ENCODE measurements around the gene SLC44A1. TPM values are rescaled to one million over a fixed set of nuclear protein-coding genes. Genes with fewer than 3 reads are reported as not detected.

SLC44A1 gene
- total RNA-seq, 6 donors from 2014 or later = 15.7 to 62.2 (median 44.6) TPM

DNA sequence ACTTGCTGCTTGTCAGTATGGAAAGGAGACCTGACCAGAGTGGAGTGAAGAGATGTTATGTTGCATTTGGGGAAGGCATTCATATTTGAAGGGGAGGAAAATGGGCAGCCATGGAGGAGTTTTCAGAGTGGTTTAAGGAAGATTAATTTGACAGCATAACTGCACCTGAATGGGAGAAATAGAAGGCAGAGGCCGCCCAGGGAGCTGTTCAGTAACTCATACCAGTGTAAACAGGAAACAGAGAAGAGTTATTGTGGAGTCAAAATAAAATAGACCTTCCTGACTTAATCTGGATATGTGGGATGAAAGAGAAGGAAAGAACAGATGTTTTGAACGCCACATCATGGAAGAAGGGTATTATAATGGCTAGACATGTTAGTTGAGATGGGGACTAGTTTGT lies 13.4 kb downstream of the SLC44A1 start:
- 52 to 85% methylated on average over 2 of the region's 2 CpGs for WGBS, 2 donors
- H3K27ac ChIP-seq = peak overlapping the region in 2 of 4 donors; percentile 18 to 48

DNA sequence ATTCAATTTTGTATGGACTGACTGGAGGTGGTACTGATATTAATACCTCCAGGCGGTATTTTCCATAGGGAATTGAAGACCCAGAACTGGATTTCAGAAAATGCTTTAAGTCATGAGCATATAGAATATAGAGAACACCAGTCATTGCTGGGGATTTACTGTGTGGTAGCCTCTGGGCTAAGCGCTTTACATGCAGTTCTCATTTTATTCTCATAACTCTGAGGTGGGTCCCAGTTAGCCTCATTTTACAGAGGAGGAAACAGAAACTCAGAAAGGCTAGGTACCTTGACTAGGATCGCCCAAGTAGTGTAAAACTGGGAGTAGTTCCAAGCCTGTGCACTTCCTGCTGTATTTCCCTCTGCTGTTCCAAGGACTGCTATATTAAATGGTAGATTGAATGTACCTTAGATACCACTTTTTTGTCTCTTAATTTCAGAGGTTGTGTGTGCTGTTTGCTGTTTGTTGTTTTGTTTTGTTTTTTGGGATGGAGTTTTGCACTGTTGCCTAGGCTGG lies 13.8 kb downstream of the SLC44A1 start:
- no peak for TF ChIP-seq CTCF (IDR thresholded peaks at IDR 0.05)
- TF ChIP-seq POLR2A (IDR thresholded peaks at IDR 0.05) = no peak
- no peak for TF ChIP-seq POLR2AphosphoS5 (IDR thresholded peaks at IDR 0.05)
- TF ChIP-seq EP300 (IDR thresholded peaks at IDR 0.05) = no peak
- H3K4me1 ChIP-seq = peaks cover 19 to 52% (median 41%) of the 10 kb centered on the region in 4 donors
- DNase-seq = no peak
- peak overlapping the region in 3 of 4 donors; percentile 18 to 48 (median 19) for H3K27ac ChIP-seq
- H3K27me3 ChIP-seq = no peaks in the 10 kb centered on the region
- WGBS, 2 donors = 75 to 76% methylated on average over 3 of the region's 3 CpGs
- H3K9me3 ChIP-seq = no peaks in the 10 kb centered on the region
- H3K36me3 ChIP-seq = no peaks in the 10 kb centered on the region
- no peak for ATAC-seq (ENCODE audit: low FRiP score in 2 of 2)
- H3K4me3 ChIP-seq = no peak overlapping the region

More for the DNA sequence above, 13.4 kb downstream of the SLC44A1 start:
- no peak for ATAC-seq (ENCODE audit: low FRiP score in 2 of 2)
- peaks cover 19 to 47% (median 40%) of the 10 kb centered on the region in 4 donors for H3K4me1 ChIP-seq
- no peaks in the 10 kb centered on the region for H3K9me3 ChIP-seq
- H3K36me3 ChIP-seq = no peaks in the 10 kb centered on the region
- TF ChIP-seq POLR2AphosphoS5 (IDR thresholded peaks at IDR 0.05) (no peak), EP300 (IDR thresholded peaks at IDR 0.05) (no peak), POLR2A (IDR thresholded peaks at IDR 0.05) (no peak), CTCF (IDR thresholded peaks at IDR 0.05) (no peak)
- no peak overlapping the region for H3K4me3 ChIP-seq
- no peak for DNase-seq
- no peaks in the 10 kb centered on the region for H3K27me3 ChIP-seq

GRCh38 chr9:105259274-105259673 lies 14.8 kb downstream of the SLC44A1 start:
- H3K4me3 ChIP-seq = no peak overlapping the region
- no peaks in the 10 kb centered on the region for H3K27me3 ChIP-seq
- DNase-seq (no peak), ATAC-seq (ENCODE audit: low FRiP score in 2 of 2) (no peak)
- 68 to 72% methylated on average over 2 of the region's 2 CpGs for WGBS, 2 donors
- TF ChIP-seq POLR2A (IDR thresholded peaks at IDR 0.05) = no peak
- TF ChIP-seq POLR2AphosphoS5 (IDR thresholded peaks at IDR 0.05) = no peak
- no peak for TF ChIP-seq EP300 (IDR thresholded peaks at IDR 0.05)
- TF ChIP-seq CTCF (IDR thresholded peaks at IDR 0.05) = no peak
- H3K4me1 ChIP-seq = peaks cover 19 to 57% (median 37%) of the 10 kb centered on the region in 4 donors
- H3K27ac ChIP-seq = peak overlapping the region in 3 of 4 donors; percentile 7 to 48 (median 44)
- no peaks in the 10 kb centered on the region for H3K9me3 ChIP-seq
- H3K36me3 ChIP-seq = no peaks in the 10 kb centered on the region

DNA sequence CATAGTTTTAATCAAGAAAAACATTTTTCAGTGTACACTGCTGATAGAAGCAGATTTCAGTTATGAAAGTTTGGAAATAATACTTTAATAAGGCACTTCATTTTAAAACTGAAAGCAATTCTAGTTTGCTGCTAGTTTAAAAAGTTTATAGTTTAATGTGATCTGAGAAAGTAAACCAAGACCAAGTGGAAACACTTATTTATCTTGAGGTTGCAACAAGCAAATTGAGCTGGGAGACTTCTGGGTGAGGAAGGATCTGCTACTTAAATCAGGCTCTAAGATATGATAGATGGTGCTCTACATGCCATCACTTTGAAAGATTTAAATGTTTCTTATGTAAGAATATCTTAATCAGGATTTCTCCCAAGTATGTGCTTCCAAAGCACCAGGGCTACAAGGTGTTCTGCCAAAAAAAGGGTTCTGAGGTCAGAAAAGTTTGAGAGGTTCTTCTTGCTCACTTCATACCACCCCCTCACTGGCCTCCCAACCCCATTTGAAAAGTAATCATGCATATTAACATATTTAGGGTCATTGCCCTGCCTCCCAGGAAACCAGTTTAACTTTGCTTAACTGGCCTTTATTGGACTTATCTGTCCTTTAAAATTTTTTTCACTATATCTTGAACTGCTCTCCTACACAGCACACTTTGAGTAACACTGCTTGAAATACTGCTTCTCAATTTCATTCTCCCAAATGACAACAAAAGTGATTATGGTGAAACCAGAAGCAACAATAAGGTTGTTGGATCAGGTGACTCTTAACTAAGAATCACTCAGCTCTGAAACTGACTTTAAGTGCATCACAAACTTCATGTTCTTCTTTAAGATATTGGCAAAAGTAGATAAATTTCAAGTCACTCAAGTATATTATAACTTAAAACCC lies 15.5 kb downstream of the SLC44A1 start:
- TF ChIP-seq POLR2A (IDR thresholded peaks at IDR 0.05) (no peak), POLR2AphosphoS5 (IDR thresholded peaks at IDR 0.05) (no peak), EP300 (IDR thresholded peaks at IDR 0.05) (no peak), CTCF (IDR thresholded peaks at IDR 0.05) (no peak)
- Histone ChIP-seq H3K4me1 (peaks cover 19 to 60% (median 37%) of the 10 kb centered on the region in 4 donors), H3K9me3 (no peaks in the 10 kb centered on the region), H3K27me3 (no peaks in the 10 kb centered on the region), H3K4me3 (no peak overlapping the region), H3K27ac (peak overlapping the region; percentile 7 to 58 (median 48)), H3K36me3 (no peaks in the 10 kb centered on the region)
- no peak for DNase-seq
- ATAC-seq (ENCODE audit: low FRiP score in 2 of 2) = peak in 1 of 2 donors; percentile 80

Data from upper lobe of left lung (tissue), 6 donors.